OCI-LY3 (cell line): ENCODE results near the gene ZNF740.

Experiments
- H2AFZ ChIP-seq: fragments of 200-600, 300-600 bp; shearing (Covaris generic); 2 replicates; pipeline ENCODE4 v1.6.0; 2014; ENCODE audit warnings: antibody characterized with exemption, low read depth, low read length
- H3K27ac ChIP-seq: fragments of 200-600, 300-600 bp; sonication (generic); 2 replicates; pipeline ENCODE4 v1.5.1; 2014; ENCODE audit warnings: mild to moderate bottlenecking, low read length, moderate library complexity, mixed read lengths
- H3K27me3 ChIP-seq: fragments of 200-600, 300-600 bp; sonication (generic); 2 replicates; pipeline ENCODE4 v1.6.1; 2014; ENCODE audit warnings: low read depth, low read length, mixed read lengths
- H3K36me3 ChIP-seq: fragments of 200-600, 300-600 bp; sonication (generic); replicated peaks from 2 replicates; pipeline ENCODE3; 2014; ENCODE audit warnings: low read depth, low read length, mixed read lengths
- H3K4me1 ChIP-seq: fragments of 300-600, 200-600 bp; sonication (generic); 2 replicates; pipeline ENCODE4 v1.6.1; 2014; ENCODE audit warnings: low read length, mixed read lengths
- H3K4me2 ChIP-seq: fragments of 200-600, 300-600 bp; sonication (generic); 2 replicates; pipeline ENCODE4 v1.6.1; 2014; ENCODE audit warnings: low read length, mixed read lengths
- H3K4me3 ChIP-seq: fragments of 300-600, 200-600 bp; sonication (generic); 2 replicates; pipeline ENCODE4 v1.5.1; 2014; ENCODE audit warnings: antibody characterized with exemption, mild to moderate bottlenecking, low read length, moderate library complexity
- H3K79me2 ChIP-seq: fragments of 300-600, 200-600 bp; shearing (Covaris generic); 2 replicates; pipeline ENCODE4 v1.6.1; 2014; ENCODE audit warnings: mild to moderate bottlenecking, low read length, mixed read lengths
- H3K9ac ChIP-seq: fragments of 300-600, 200-600 bp; shearing (Covaris generic); 2 replicates; pipeline ENCODE4 v1.6.0; 2014; ENCODE audit warnings: mild to moderate bottlenecking, low read length, moderate library complexity
- H3K9me3 ChIP-seq: fragments of 200-600, 300-600 bp; shearing (Covaris generic); 2 replicates; pipeline ENCODE4 v1.6.1; 2014; ENCODE audit warnings: low read length, mixed read lengths; ENCODE audit not compliant: insufficient read depth
- H4K20me1 ChIP-seq: fragments of 200-600, 300-600 bp; sonication (generic); 2 replicates; pipeline ENCODE4 v1.6.1; 2016; ENCODE audit warnings: low read length, mixed read lengths; ENCODE audit not compliant: insufficient read depth
- CTCF ChIP-seq: fragments of 200-600, 300-600 bp; sonication (generic); IDR thresholded peaks from 2 replicates; pipeline ENCODE4 v1.5.1; 2014; ENCODE audit warnings: antibody characterized with exemption, low read length, low read depth
- EZH2phosphoT487 ChIP-seq: fragments of 200-600 bp; shearing (Covaris generic); IDR thresholded peaks from 2 replicates; pipeline ENCODE4 v1.6.1; 2018; ENCODE audit warnings: antibody characterized with exemption, mixed run types, low read depth

Gene ZNF740

GRCh38 chr12:53224897-53225634 is 44.5 kb downstream of the ZNF740 start:
- Histone ChIP-seq H3K4me3 (no peak overlapping the region), H3K79me2 (no peaks in the 10 kb centered on the region), H3K4me1 (peaks cover 6% of the 10 kb centered on the region), H3K9ac (no peak overlapping the region), H3K27me3 (no peaks in the 10 kb centered on the region), H3K4me2 (no peak overlapping the region), H3K9me3 (no peaks in the 10 kb centered on the region), H4K20me1 (no peaks in the 10 kb centered on the region), H3K27ac (no peak overlapping the region), H3K36me3 (no peaks in the 10 kb centered on the region), H2AFZ (no peak overlapping the region)
- TF ChIP-seq EZH2phosphoT487 = no peak
- no peak for TF ChIP-seq CTCF

- TF ChIP-seq EZH2phosphoT487 (no peak), CTCF (no peak)
- Histone ChIP-seq H3K27me3 (no peaks in the 10 kb centered on the region), H3K79me2 (no peaks in the 10 kb centered on the region), H3K4me2 (no peak overlapping the region), H3K4me3 (no peak overlapping the region), H2AFZ (no peak overlapping the region), H3K9ac (no peak overlapping the region), H3K4me1 (peaks cover 6% of the 10 kb centered on the region), H3K9me3 (no peaks in the 10 kb centered on the region), H3K36me3 (no peaks in the 10 kb centered on the region), H3K27ac (no peak overlapping the region), H4K20me1 (no peaks in the 10 kb centered on the region)
These were observed 45.3 kb downstream of the ZNF740 start for GRCh38 chr12:53225635-53226424.

- H2AFZ ChIP-seq = no peak overlapping the region
- no peaks in the 10 kb centered on the region for H3K36me3 ChIP-seq
- H3K9me3 ChIP-seq = no peaks in the 10 kb centered on the region
- H3K27me3 ChIP-seq = no peaks in the 10 kb centered on the region
- no peaks in the 10 kb centered on the region for H4K20me1 ChIP-seq
- H3K4me2 ChIP-seq = no peak overlapping the region
- no peaks in the 10 kb centered on the region for H3K79me2 ChIP-seq
- H3K4me3 ChIP-seq = no peak overlapping the region
- no peak for TF ChIP-seq EZH2phosphoT487
- no peak for TF ChIP-seq CTCF
- H3K4me1 ChIP-seq = peaks cover 13% of the 10 kb centered on the region
- no peak overlapping the region for H3K9ac ChIP-seq
- no peak overlapping the region for H3K27ac ChIP-seq
These were observed 46.3 kb downstream of the ZNF740 start for GRCh38 chr12:53226815-53227214.

- Histone ChIP-seq H3K27me3 (no peaks in the 10 kb centered on the region), H3K4me1 (peaks cover 8% of the 10 kb centered on the region), H3K79me2 (no peaks in the 10 kb centered on the region), H3K36me3 (no peaks in the 10 kb centered on the region), H3K4me2 (no peak overlapping the region), H3K27ac (no peak overlapping the region), H2AFZ (no peak overlapping the region), H4K20me1 (no peaks in the 10 kb centered on the region), H3K4me3 (no peak overlapping the region), H3K9ac (no peak overlapping the region), H3K9me3 (no peaks in the 10 kb centered on the region)
- no peak for TF ChIP-seq CTCF
- no peak for TF ChIP-seq EZH2phosphoT487
These were observed 46.8 kb downstream of the ZNF740 start for GRCh38 chr12:53227341-53227740.
